ENCODE measurements around the gene NFE2L2.

GRCh38 chr2:177270531-177270930 lies 6.0 kb upstream of the NFE2L2 start:
- TF ChIP-seq CTCF (IDR thresholded peaks at IDR 0.05 in 4 of 5, conservative IDR thresholded peaks at IDR 0.05 in 1 of 5) (no peak), POLR2A (IDR thresholded peaks at IDR 0.05) (no peak)

Data from gastrocnemius medialis (tissue), 4 donors.